HepG2 (cell line): Measurements from ENCODE around the gene HNF1B. TPM values are rescaled to one million over a fixed set of nuclear protein-coding genes. Genes with fewer than 3 reads are reported as not detected.

ENCODE experiments used
- ATF7 ChIP-seq, 2 experiments: fragments of 450-650 bp in 1 of 2; sonication (generic) in 1 of 2; formaldehyde crosslinking in 1 of 2; IDR thresholded peaks; 2 replicates each; pipeline versions ENCODE4 v1.4.0 to v1.6.1; 2016 to 2020; ENCODE audit warnings: antibody characterized with exemption in 1 of 2, mild to moderate bottlenecking in 1 of 2, missing genetic modification reagents in 1 of 2
- DNMT1 ChIP-seq: sonication (generic); formaldehyde crosslinking; IDR thresholded peaks from 2 replicates; pipeline ENCODE4 v1.5.1; 2020; ENCODE audit warnings: mild to moderate bottlenecking, missing genetic modification reagents
- EP300 ChIP-seq, 3 experiments: sonication (generic) in 1 of 3; formaldehyde crosslinking in 1 of 3; IDR thresholded peaks; 2 replicates each; pipeline versions ENCODE4 v1.5.1 to v1.6.1; 2011 to 2020; ENCODE audit warnings: low read depth in 2 of 3, low read length in 2 of 3, borderline replicate concordance in 1 of 3, improper control_type of control experiment in 1 of 3, mild to moderate bottlenecking in 1 of 3, missing genetic modification reagents in 1 of 3, moderate library complexity in 1 of 3
- HOXA3 ChIP-seq: sonication (generic); formaldehyde crosslinking; IDR thresholded peaks from 2 replicates; pipeline ENCODE4 v1.5.0; 2020; ENCODE audit warnings: missing genetic modification reagents
- IRF2 ChIP-seq: IDR thresholded peaks from 2 replicates; pipeline ENCODE4 v1.6.1; 2018; ENCODE audit warnings: missing genetic modification reagents, missing compliant biosample characterization
- KLF6 ChIP-seq: IDR thresholded peaks from 2 replicates; pipeline ENCODE4 v1.8.0; 2016; ENCODE audit warnings: missing biosample characterization, missing genetic modification reagents
- MED1 ChIP-seq: sonication (generic); formaldehyde crosslinking; IDR thresholded peaks from 2 replicates; pipeline ENCODE4 v1.4.0; 2020; ENCODE audit warnings: missing genetic modification reagents
- ZNF260 ChIP-seq: sonication (generic); formaldehyde crosslinking; IDR thresholded peaks from 2 replicates; pipeline ENCODE4 v1.4.0; 2020; ENCODE audit warnings: missing genetic modification reagents, low read depth, mild to moderate bottlenecking, borderline replicate concordance
- ZNF598 ChIP-seq: sonication (generic); formaldehyde crosslinking; IDR thresholded peaks from 2 replicates; pipeline ENCODE4 v1.5.1; 2020; ENCODE audit warnings: mild to moderate bottlenecking, missing genetic modification reagents, borderline replicate concordance
- ZNF724P ChIP-seq: sonication (generic); formaldehyde crosslinking; IDR thresholded peaks from 2 replicates; pipeline ENCODE4 v1.8.0; 2022; ENCODE audit warnings: missing genetic modification reagents, borderline replicate concordance
- ZNF790 ChIP-seq: sonication (generic); formaldehyde crosslinking; IDR thresholded peaks from 2 replicates; pipeline ENCODE4 v1.8.0; 2022; ENCODE audit warnings: missing genetic modification reagents, mild to moderate bottlenecking, borderline replicate concordance
- ZNF850 ChIP-seq: sonication (generic); formaldehyde crosslinking; conservative IDR thresholded peaks from 2 replicates; pipeline ENCODE4 v1.9.0; 2021; ENCODE audit warnings: mild to moderate bottlenecking, missing genetic modification reagents
- polyA plus RNA-seq, 8 experiments: library from polyadenylated mRNA; depleted of rRNA in 3 of 8; stranded (reverse) in 7 of 8; unstranded in 1 of 8; fragments of >200 nt; fragmentation: Illumina TruSeq in 4 of 8; extraction: Trizol in 4 of 8; gene quantifications; 2 replicates each; pipeline versions ENCODE4 v1.2.1 to v1.2.3, GENCODE V29; 2011 to 2016; ENCODE audit warnings: low read depth in 4 of 8, missing spikeins in 1 of 8, mixed read lengths in 1 of 8; ENCODE audit not compliant: insufficient read depth in 1 of 8
- total RNA-seq, 5 experiments: library from RNA; depleted of rRNA; stranded (reverse); fragments of >200 nt; fragmentation: Illumina TruSeq; extraction: Trizol; gene quantifications; 2 replicates each; pipeline ENCODE4 v1.2.3, GENCODE V29; 2016; ENCODE audit warnings: low read depth in 1 of 5
- TF ChIP-seq, protein P1 (sequence below): IDR thresholded peaks from 2 replicates; pipeline ENCODE4 v1.6.1; 2018; ENCODE audit warnings: missing genetic modification reagents
- TF ChIP-seq, protein P2 (sequence below), 2 experiments: sonication (generic) in 1 of 2; formaldehyde crosslinking in 1 of 2; IDR thresholded peaks; 2 replicates each; pipeline versions ENCODE4 v1.6.1 to v1.9.0; 2014 to 2022; ENCODE audit warnings: antibody characterized with exemption in 1 of 2, borderline replicate concordance in 1 of 2, inconsistent platforms in 1 of 2, low read depth in 1 of 2, missing genetic modification reagents in 1 of 2
- TF ChIP-seq, protein P3 (sequence below): sonication (generic); formaldehyde crosslinking; IDR thresholded peaks from 2 replicates; pipeline ENCODE4 v1.5.1; 2020; ENCODE audit warnings: mild to moderate bottlenecking, missing genetic modification reagents, borderline replicate concordance

Gene HNF1B
- total and polyA plus RNA-seq, 2 of the 13 experiments (the other 11 are each of a cell fraction or from before 2014, with no cell fraction given), result 1.9 to 5.3 TPM

DNA sequence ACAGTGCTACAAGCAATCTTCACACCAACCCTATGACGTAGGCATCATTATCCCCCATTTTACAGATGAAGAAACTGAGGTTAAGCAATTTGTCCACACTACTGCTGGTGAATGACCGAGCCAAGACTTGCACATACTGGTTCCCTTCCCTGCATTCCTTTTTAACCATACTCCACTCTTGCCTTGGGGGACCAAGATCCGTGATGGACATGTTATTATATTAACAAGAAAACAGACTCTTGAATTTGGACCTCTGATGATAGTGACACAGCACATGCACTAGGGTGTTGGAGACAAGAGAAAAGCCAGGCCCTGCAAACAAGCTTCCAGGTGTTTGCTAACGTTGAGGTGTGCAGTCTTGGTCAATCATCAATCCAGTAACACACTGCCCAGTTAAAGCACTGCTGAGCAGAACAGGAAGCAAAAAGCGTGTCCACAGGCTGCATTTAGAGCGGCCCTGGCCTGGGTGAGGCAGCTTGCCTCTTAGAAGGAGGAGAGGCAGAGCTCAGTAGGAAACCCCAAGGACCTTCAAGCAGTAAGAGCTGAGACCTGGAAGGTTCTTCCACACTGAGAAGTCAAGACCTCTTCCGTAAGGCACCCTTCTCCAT, 36.7 kb downstream of the HNF1B start (continued):
- TF ChIP-seq, protein P1, sequence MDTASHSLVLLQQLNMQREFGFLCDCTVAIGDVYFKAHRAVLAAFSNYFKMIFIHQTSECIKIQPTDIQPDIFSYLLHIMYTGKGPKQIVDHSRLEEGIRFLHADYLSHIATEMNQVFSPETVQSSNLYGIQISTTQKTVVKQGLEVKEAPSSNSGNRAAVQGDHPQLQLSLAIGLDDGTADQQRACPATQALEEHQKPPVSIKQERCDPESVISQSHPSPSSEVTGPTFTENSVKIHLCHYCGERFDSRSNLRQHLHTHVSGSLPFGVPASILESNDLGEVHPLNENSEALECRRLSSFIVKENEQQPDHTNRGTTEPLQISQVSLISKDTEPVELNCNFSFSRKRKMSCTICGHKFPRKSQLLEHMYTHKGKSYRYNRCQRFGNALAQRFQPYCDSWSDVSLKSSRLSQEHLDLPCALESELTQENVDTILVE (CRISPR knock-in tag), result peak; percentile 39; the same call in 1 of the 2 replicates
- TF ChIP-seq DNMT1 (CRISPR knock-in tag), result no peak
- TF ChIP-seq EP300 (IDR thresholded peaks at IDR 0.05; ENCODE audit: low read depth in 2 of 2, low read length in 2 of 2), result 0 out of 4 replicates have a peak, but pooled peaks of 1 of the 2 experiments have one; percentile 41
- peak; percentile 28; the same call in 1 of the 2 replicates for TF ChIP-seq EP300 (CRISPR knock-in tag; IDR thresholded peaks at IDR 0.05; ENCODE audit: borderline replicate concordance)
- TF ChIP-seq ZNF724P, result no peak
- TF ChIP-seq, protein P2, sequence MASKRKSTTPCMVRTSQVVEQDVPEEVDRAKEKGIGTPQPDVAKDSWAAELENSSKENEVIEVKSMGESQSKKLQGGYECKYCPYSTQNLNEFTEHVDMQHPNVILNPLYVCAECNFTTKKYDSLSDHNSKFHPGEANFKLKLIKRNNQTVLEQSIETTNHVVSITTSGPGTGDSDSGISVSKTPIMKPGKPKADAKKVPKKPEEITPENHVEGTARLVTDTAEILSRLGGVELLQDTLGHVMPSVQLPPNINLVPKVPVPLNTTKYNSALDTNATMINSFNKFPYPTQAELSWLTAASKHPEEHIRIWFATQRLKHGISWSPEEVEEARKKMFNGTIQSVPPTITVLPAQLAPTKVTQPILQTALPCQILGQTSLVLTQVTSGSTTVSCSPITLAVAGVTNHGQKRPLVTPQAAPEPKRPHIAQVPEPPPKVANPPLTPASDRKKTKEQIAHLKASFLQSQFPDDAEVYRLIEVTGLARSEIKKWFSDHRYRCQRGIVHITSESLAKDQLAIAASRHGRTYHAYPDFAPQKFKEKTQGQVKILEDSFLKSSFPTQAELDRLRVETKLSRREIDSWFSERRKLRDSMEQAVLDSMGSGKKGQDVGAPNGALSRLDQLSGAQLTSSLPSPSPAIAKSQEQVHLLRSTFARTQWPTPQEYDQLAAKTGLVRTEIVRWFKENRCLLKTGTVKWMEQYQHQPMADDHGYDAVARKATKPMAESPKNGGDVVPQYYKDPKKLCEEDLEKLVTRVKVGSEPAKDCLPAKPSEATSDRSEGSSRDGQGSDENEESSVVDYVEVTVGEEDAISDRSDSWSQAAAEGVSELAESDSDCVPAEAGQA (IDR thresholded peaks at IDR 0.05; ENCODE audit: low read depth), result no peak
- TF ChIP-seq, protein P2 (CRISPR knock-in tag; IDR thresholded peaks at IDR 0.05; ENCODE audit: borderline replicate concordance), result no peak
- no peak for TF ChIP-seq ZNF598 (CRISPR knock-in tag)
- no peak for TF ChIP-seq ATF7 (IDR thresholded peaks at IDR 0.05)
- no peak for TF ChIP-seq ATF7 (CRISPR knock-in tag; IDR thresholded peaks at IDR 0.05)
- TF ChIP-seq ZNF790, result no peak
- peak; percentile 55; the same call in 1 of the 2 replicates for TF ChIP-seq KLF6 (CRISPR knock-in tag)
- TF ChIP-seq MED1 (CRISPR knock-in tag), result peak; percentile 55; the same call in 1 of the 2 replicates
- TF ChIP-seq IRF2 (CRISPR knock-in tag), result peak; percentile 67; the same call in 1 of the 2 replicates
- TF ChIP-seq, protein P3, sequence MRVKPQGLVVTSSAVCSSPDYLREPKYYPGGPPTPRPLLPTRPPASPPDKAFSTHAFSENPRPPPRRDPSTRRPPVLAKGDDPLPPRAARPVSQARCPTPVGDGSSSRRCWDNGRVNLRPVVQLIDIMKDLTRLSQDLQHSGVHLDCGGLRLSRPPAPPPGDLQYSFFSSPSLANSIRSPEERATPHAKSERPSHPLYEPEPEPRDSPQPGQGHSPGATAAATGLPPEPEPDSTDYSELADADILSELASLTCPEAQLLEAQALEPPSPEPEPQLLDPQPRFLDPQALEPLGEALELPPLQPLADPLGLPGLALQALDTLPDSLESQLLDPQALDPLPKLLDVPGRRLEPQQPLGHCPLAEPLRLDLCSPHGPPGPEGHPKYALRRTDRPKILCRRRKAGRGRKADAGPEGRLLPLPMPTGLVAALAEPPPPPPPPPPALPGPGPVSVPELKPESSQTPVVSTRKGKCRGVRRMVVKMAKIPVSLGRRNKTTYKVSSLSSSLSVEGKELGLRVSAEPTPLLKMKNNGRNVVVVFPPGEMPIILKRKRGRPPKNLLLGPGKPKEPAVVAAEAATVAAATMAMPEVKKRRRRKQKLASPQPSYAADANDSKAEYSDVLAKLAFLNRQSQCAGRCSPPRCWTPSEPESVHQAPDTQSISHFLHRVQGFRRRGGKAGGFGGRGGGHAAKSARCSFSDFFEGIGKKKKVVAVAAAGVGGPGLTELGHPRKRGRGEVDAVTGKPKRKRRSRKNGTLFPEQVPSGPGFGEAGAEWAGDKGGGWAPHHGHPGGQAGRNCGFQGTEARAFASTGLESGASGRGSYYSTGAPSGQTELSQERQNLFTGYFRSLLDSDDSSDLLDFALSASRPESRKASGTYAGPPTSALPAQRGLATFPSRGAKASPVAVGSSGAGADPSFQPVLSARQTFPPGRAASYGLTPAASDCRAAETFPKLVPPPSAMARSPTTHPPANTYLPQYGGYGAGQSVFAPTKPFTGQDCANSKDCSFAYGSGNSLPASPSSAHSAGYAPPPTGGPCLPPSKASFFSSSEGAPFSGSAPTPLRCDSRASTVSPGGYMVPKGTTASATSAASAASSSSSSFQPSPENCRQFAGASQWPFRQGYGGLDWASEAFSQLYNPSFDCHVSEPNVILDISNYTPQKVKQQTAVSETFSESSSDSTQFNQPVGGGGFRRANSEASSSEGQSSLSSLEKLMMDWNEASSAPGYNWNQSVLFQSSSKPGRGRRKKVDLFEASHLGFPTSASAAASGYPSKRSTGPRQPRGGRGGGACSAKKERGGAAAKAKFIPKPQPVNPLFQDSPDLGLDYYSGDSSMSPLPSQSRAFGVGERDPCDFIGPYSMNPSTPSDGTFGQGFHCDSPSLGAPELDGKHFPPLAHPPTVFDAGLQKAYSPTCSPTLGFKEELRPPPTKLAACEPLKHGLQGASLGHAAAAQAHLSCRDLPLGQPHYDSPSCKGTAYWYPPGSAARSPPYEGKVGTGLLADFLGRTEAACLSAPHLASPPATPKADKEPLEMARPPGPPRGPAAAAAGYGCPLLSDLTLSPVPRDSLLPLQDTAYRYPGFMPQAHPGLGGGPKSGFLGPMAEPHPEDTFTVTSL (CRISPR knock-in tag), result no peak
- TF ChIP-seq ZNF850 (CRISPR knock-in tag), result no peak
- no peak for TF ChIP-seq ZNF260 (CRISPR knock-in tag)
- TF ChIP-seq HOXA3 (CRISPR knock-in tag), result peak; percentile 14; the same call in 1 of the 2 replicates
